GM13977 (cell line): ENCODE data around the gene RPGRIP1L.

ENCODE experiments used
- DNase-seq: peaks from one replicate; pipeline ENCODE4 v3.0.0; 2012; ENCODE audit warnings: low spot score
- CTCF ChIP-seq: IDR thresholded peaks from 2 replicates; pipeline ENCODE4 v1.5.1; 2012; ENCODE audit warnings: mild to moderate bottlenecking, control low read depth; ENCODE audit not compliant: insufficient read depth; ENCODE audit errors: extremely low read depth, missing control alignments
- in situ Hi-C: fragments of 300-500 bp; cut with MboI; formaldehyde crosslinking; loops from one replicate; pipeline ENCODE4 v1.12.0; 2022; ENCODE audit warnings: low sequenced_read_pairs, low pct_unique_long_range_greater_than_20kb, mixed read lengths, inconsistent platforms; ENCODE audit not compliant: unreplicated experiment

RPGRIP1L gene

GRCh38 chr16:53734908-53735307 lies 31.2 kb upstream of the RPGRIP1L start:
- TF ChIP-seq CTCF, result no peak
- DNase-seq, result no peak
- in situ Hi-C loops, result no loop called here

- in situ Hi-C loops, result no loop called here
- no peak for DNase-seq
Observed at GRCh38 chr16:53732296-53732929, 28.8 kb upstream of the RPGRIP1L start.

GRCh38 chr16:53730693-53731092 lies 27.0 kb upstream of the RPGRIP1L start:
- DNase-seq, result no peak
- in situ Hi-C loops, result no loop called here
- no peak for TF ChIP-seq CTCF

More at GRCh38 chr16:53732296-53732929, 28.8 kb upstream of the RPGRIP1L start:
- no peak for TF ChIP-seq CTCF

- in situ Hi-C loops, result no loop called here
- TF ChIP-seq CTCF, result no peak
- DNase-seq, result no peak
Observed at GRCh38 chr16:53726625-53727024, 23.0 kb upstream of the RPGRIP1L start.

- DNase-seq, result no peak
- in situ Hi-C loops, result no loop called here
- no peak for TF ChIP-seq CTCF
Observed at GRCh38 chr16:53721017-53721416, 17.4 kb upstream of the RPGRIP1L start.

- no peak for TF ChIP-seq CTCF
- in situ Hi-C loops, result no loop called here
- no peak for DNase-seq
Observed at GRCh38 chr16:53717577-53717976, 13.9 kb upstream of the RPGRIP1L start.
